HG03060 (cell line): ENCODE measurements around the gene SPTBN4.
"Not testable (repeated sequence)": the region's sequence is repeated elsewhere in the genome, so short reads cannot be mapped to it uniquely, and the experiment has no call there.

ENCODE experiments used
- ATAC-seq: cut with Tn5 transposase; IDR thresholded peaks from one replicate; pipeline ENCODE4 v1.9.1; 2021; ENCODE audit warnings: low read depth, moderate number of reproducible peaks; ENCODE audit not compliant: unreplicated experiment

Gene SPTBN4

GRCh38 chr19:40466985-40467734, at the start of gene SPTBN4:
SPTBN4 (plus strand) TSS chr19:40467001; CDS start chr19:40472622, 5,621 bp downstream.
- ATAC-seq = no peak

GRCh38 chr19:40417643-40417981, 49.2 kb upstream of the SPTBN4 start:
- ATAC-seq = no peak

GRCh38 chr19:40418040-40418439, 48.8 kb upstream of the SPTBN4 start:
- no peak for ATAC-seq

GRCh38 chr19:40419066-40419612, 47.7 kb upstream of the SPTBN4 start:
- no peak for ATAC-seq

- ATAC-seq = no peak
Measured at GRCh38 chr19:40419780-40420179, 47.0 kb upstream of the SPTBN4 start.

GRCh38 chr19:40420451-40420765, 46.4 kb upstream of the SPTBN4 start:
- no peak for ATAC-seq

GRCh38 chr19:40420766-40421765, 45.7 kb upstream of the SPTBN4 start:
- ATAC-seq = no peak

GRCh38 chr19:40421993-40422747, 44.6 kb upstream of the SPTBN4 start:
- ATAC-seq = no peak

GRCh38 chr19:40422748-40423566, 43.8 kb upstream of the SPTBN4 start:
- no peak for ATAC-seq

- ATAC-seq = no peak
Measured at GRCh38 chr19:40423938-40424337, 42.9 kb upstream of the SPTBN4 start.

GRCh38 chr19:40424637-40425449, 42.0 kb upstream of the SPTBN4 start:
- no peak for ATAC-seq

GRCh38 chr19:40425450-40426287, 41.1 kb upstream of the SPTBN4 start, which contains the start of gene SERTAD1:
SERTAD1 (minus strand) TSS chr19:40425992; CDS start chr19:40423546, 2,446 bp downstream.
- ATAC-seq = peak; percentile 58

- not testable (repeated sequence) for ATAC-seq
Measured at GRCh38 chr19:40428197-40428596, 38.6 kb upstream of the SPTBN4 start.

- not testable (repeated sequence) for ATAC-seq
Measured at GRCh38 chr19:40430242-40430641, 36.6 kb upstream of the SPTBN4 start.

GRCh38 chr19:40431698-40432097, 35.1 kb upstream of the SPTBN4 start:
- no peak for ATAC-seq

- ATAC-seq = not testable (repeated sequence)
Measured at GRCh38 chr19:40432760-40433159, 34.0 kb upstream of the SPTBN4 start.

GRCh38 chr19:40433391-40434216, 33.2 kb upstream of the SPTBN4 start:
- no peak for ATAC-seq
